Measurements from ENCODE around the gene NBPF12.
"Not testable (repeated sequence)": the region's sequence is repeated elsewhere in the genome, so short reads cannot be mapped to it uniquely, and the experiment has no call there.

The NBPF12 gene

GRCh38 chr1:146985855-146986254 is 47.7 kb downstream of the NBPF12 start:
- DNase-seq = not testable (repeated sequence)

GRCh38 chr1:146986450-146986849 is 48.3 kb downstream of the NBPF12 start:
- not testable (repeated sequence) for DNase-seq

GRCh38 chr1:146987502-146987901 is 49.4 kb downstream of the NBPF12 start:
- not testable (repeated sequence) for DNase-seq

- not testable (repeated sequence) for DNase-seq
Observed at GRCh38 chr1:146989455-146989854, 51.3 kb downstream of the NBPF12 start.

- DNase-seq = not testable (repeated sequence)
Observed at GRCh38 chr1:147008495-147008894, 70.4 kb downstream of the NBPF12 start.

- not testable (repeated sequence) for DNase-seq
Observed at GRCh38 chr1:147026975-147027374, 88.9 kb downstream of the NBPF12 start.

- not testable (repeated sequence) for DNase-seq
Observed at GRCh38 chr1:147030066-147030653, 92.0 kb downstream of the NBPF12 start.

- DNase-seq = no peak
Observed at GRCh38 chr1:147039916-147040315, 101.8 kb downstream of the NBPF12 start.

- not testable (repeated sequence) for DNase-seq
Observed at GRCh38 chr1:147042891-147043290, 104.8 kb downstream of the NBPF12 start.

- not testable (repeated sequence) for DNase-seq
Observed at GRCh38 chr1:147044511-147044910, 106.4 kb downstream of the NBPF12 start.
